Stimulated activated CD4-positive, alpha-beta T cell treated with anti-CD3 and anti-CD28 coated beads, Interleukin-4, amount 100 ng/mL, for 24 hours (primary cell): ENCODE data around the gene PIKFYVE.
"Not testable (repeated sequence)": the region's sequence is repeated elsewhere in the genome, so short reads cannot be mapped to it uniquely, and the experiment has no call there.

ENCODE experiments used
- DNase-seq: peaks from one replicate; pipeline ENCODE4 v3.0.0-alpha.2; 2020

The PIKFYVE gene

GRCh38 chr2:208369091-208369490 is 103.0 kb downstream of the PIKFYVE start:
- DNase-seq: no peak

DNA sequence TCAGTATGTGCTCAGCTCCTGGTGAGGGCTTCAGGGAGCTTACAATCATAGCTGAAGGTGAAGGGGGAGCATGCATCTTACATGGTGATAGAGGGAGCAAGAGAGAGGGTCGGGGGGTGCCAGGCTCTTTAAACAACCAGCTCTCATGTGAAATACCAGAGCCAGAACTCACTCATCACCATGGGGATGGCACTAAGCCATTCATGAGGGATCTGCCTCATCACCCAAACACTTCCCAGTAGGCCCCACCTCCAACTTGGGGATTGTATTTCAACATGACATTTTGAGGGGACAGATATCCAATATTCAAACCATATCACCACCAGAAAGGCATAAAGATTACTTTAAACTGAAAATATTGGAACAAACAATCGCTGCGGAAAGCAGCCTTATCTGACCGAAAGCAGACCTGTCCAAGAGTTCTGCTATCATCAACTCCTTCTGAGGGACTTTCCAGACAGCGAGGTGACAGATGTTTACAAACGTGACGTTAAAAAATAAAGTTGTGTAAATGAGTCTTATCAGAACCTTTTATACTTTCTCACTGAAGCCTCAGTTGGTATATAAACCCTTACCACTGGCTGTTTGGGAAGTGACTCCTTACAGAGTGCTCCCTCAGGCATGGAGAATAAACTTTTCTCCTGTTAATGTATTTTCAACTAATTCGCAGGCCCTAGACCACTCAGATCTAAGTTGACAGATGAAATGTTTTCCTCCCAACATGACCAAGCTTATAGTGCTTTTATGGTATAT is 105.0 kb downstream of the PIKFYVE start:
- no peak for DNase-seq

DNA sequence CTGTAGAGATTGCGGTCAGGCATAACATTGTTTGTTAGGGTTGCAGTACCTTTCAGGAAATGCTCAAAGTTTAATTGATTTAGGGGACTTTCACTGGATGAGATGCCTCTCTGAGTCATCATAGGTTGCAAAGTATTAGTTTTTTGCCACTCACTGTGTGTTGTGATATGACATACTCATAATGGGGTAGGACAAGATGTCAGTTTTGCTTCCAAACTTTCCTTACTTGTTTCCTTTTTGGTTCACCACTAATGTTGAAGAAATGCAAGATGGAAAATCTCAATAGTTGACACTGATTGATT is 105.5 kb downstream of the PIKFYVE start:
- DNase-seq: no peak

GRCh38 chr2:208373460-208374089 is 107.5 kb downstream of the PIKFYVE start:
- peak; percentile 21 for DNase-seq

GRCh38 chr2:208375491-208376068 is 109.5 kb downstream of the PIKFYVE start:
- no peak for DNase-seq

GRCh38 chr2:208377344-208377860 is 111.3 kb downstream of the PIKFYVE start:
- not testable (repeated sequence) for DNase-seq

DNA sequence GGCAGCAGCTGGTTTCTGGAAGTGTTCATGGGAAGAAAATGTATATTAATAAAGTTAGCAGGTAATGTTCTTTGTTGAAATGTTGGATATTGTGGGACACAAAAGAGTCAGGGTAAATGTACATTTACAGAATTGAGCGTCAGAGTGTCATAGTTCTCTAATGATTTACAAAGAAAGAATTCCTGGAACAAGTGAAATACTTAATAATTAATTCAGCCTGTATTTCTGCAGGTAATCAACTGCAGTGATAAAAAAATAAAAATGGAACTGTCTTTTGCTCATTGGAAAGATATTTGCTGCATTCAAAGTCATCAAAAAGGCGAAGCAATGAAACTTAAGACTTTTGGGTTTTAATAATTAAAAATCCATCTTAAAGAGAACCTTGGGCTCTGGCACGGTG is 113.1 kb downstream of the PIKFYVE start:
- DNase-seq: no peak

DNA sequence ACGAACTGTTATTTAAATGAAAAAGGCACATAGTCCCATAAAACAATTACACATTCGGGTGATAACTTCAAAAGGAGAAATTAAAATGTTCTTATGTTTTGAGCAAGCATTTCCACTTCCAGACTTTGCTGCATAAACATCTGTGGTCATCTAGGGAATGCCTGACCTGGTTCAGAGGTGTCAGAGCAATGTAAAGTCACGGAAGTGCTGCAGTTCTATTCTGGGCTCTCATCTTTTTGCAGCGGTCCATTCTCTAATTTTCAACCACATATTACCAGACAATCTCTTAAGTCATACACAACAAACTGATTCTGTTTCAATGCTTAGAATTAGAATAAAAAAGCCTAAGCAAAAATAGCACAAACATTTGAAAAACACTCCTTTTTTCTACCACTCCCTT is 118.6 kb downstream of the PIKFYVE start:
- no peak for DNase-seq

GRCh38 chr2:208386541-208386940 is 120.5 kb downstream of the PIKFYVE start:
- no peak for DNase-seq

DNA sequence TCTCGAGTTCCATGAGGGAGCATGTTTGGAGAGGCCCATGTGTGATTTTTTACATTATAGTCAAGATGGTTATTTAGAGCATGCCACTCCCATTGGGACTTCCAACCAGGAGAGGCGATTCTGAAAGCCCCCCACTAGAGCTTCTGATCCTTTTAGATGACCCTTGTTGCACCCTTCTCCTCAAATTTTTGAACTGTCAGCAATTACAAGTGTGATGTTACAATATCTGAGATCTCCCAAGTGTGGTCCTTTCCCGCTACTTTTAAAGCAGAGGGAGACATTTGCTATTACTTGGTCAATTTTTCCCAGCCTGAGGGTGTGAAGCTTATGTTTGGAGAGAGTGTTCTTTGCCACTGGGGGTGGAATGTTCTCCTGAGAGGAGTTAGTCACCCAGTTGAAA is 123.9 kb downstream of the PIKFYVE start:
- DNase-seq: no peak

- DNase-seq: no peak
Measured at GRCh38 chr2:208392300-208392699, 126.2 kb downstream of the PIKFYVE start.

GRCh38 chr2:208396796-208397195 is 130.7 kb downstream of the PIKFYVE start:
- not testable (repeated sequence) for DNase-seq

DNA sequence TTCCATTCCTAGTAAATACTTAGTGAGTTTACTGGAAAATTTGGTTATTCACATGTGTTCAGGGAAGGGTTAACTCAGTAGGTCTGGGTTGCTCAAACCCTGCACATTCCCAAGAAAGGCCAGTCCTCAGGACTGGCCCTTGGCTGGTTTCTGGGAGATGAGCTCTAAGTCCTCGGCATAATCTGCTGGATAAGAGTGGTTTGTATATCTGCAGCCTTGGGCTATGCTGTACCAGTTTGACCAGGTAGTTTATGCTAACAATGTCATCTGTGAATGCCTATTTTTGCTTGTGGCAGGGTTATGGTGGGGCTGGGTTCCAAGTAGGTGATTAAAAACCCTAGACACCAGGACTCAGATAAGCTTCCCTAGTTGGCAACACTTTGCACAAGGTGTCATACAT is 133.1 kb downstream of the PIKFYVE start:
- no peak for DNase-seq

GRCh38 chr2:208406474-208407451 is 140.7 kb downstream of the PIKFYVE start, which contains the start of gene PTH2R:
PTH2R (plus strand) TSS chr2:208406792; CDS start chr2:208407044, 252 bp downstream.
- DNase-seq: no peak

DNA sequence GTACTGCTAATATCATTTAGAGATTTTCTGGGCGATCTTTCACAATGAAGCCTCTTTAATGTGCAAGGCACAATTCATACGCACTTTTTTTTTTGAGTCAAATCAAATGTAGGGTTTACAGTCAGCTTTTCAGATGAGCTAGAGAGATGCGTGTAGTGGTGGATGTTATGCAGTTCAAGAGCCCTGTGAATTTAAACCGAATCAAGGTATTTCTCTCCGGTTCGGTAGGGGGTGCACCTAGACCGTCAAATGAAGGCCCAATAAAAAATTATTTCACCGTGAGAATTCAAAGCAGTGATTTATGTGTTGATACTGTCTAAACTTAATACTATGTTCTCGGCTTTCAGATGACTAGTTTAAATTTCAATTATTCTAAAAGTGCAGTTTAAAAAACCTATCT is 141.6 kb downstream of the PIKFYVE start:
- DNase-seq: no peak
